ENCODE results near the gene SLC25A34.

DNA sequence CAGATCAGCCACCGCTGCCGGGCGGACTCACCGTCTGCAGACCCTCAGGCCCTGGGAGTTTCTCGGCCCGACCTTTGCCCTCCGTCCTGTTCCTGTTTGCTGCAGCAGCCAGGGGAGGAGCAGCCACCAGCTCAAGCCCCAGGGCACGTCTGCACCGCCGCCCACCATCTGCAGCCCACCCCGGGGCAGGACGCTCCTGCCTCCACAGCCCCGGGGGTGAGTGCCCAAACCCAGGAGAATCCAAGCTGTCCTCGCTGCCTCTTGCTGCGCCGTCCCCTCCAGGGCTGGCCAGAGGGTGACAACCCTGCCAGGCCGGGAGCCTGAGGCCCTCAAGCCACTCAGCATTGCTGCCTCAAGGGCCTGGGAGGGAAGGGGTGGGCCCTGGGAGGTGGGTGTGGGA, 1.2 kb upstream of the SLC25A34 start:
- TF ChIP-seq TAF1 (IDR thresholded peaks at IDR 0.05; ENCODE audit: borderline replicate concordance, low read depth, low read length) (no peak), POLR2A (IDR thresholded peaks at IDR 0.05; ENCODE audit: low read depth, low read length) (no peak), POLR2AphosphoS5 (IDR thresholded peaks at IDR 0.05; ENCODE audit: low read depth, low read length) (no peak)
